Prostate gland (tissue), 2 donors: Measurements from ENCODE around the gene MARK3. TPM values are rescaled to one million over a fixed set of nuclear protein-coding genes. Genes with fewer than 3 reads are reported as not detected.

Experiments
- DNase-seq: peaks from one replicate; pipeline ENCODE4 v3.0.0-alpha.2; 2019; ENCODE audit warnings: low spot score
- H3K27ac ChIP-seq, 2 donors: fragments of 200-600 bp; sonication (generic); 2 replicates each; pipeline ENCODE4 v1.5.1; 2017 to 2019
- H3K27me3 ChIP-seq: fragments of 200-600 bp; sonication (generic); replicated peaks from 2 replicates; pipeline ENCODE4 v1.5.1; 2019; ENCODE audit not compliant: insufficient read depth
- H3K36me3 ChIP-seq, 2 donors: fragments of 200-600 bp; sonication (generic); 1 replicate in 1 of 2; 2 replicates in 1 of 2; pipeline versions ENCODE4 v1.5.1 to v1.8.1; 2017 to 2019
- H3K4me1 ChIP-seq: fragments of 200-600 bp; sonication (generic); replicated peaks from 2 replicates; pipeline ENCODE4 v1.5.1; 2019
- H3K4me3 ChIP-seq, 2 donors: fragments of 200-600 bp; sonication (generic); 2 replicates each; pipeline ENCODE4 v1.5.1; 2017 to 2019
- H3K9me3 ChIP-seq: fragments of 200-600 bp; sonication (generic); 2 replicates; pipeline ENCODE4 v1.5.1; 2017
- POLR2A ChIP-seq: fragments of 450-650 bp; IDR thresholded peaks from one replicate; pipeline ENCODE4 v1.6.1; 2016; ENCODE audit warnings: antibody characterized with exemption, mild to moderate bottlenecking
- POLR2AphosphoS5 ChIP-seq: sonication (generic); formaldehyde crosslinking; IDR thresholded peaks from one replicate; pipeline ENCODE4 v1.6.1; 2017; ENCODE audit warnings: antibody characterized with exemption
- WGBS: methylation state at CpG from one replicate; pipeline ENCODE4 v1.1.5; 2018; 5-methylcytosine and 5-hydroxymethylcytosine counted together
- intact Hi-C: fragments of 100-400 bp; cut with DNase I; formaldehyde crosslinking; loops from one replicate; pipeline ENCODE4 v1.14.2; 2022
- total RNA-seq, 2 donors: library from RNA; depleted of rRNA; stranded (reverse); fragments of >200 nt; gene quantifications; one replicate each; pipeline ENCODE4 v1.1.0, GENCODE V29; 2016
- TF ChIP-seq, protein P1 (sequence below), 4 experiments: fragments of 200-600 bp in 2 of 4; fragments of 450-650 bp in 2 of 4; sonication (generic) in 2 of 4; IDR thresholded peaks; 1 replicate in 3 of 4; 2 replicates in 1 of 4; pipeline ENCODE4 v1.5.1; 2016 to 2019; ENCODE audit warnings: antibody characterized with exemption in 4 of 4, mild to moderate bottlenecking in 2 of 4, moderate library complexity in 2 of 4

The MARK3 gene
- total RNA-seq, 2 donors from 2014 or later: 51.5 to 115 TPM

DNA sequence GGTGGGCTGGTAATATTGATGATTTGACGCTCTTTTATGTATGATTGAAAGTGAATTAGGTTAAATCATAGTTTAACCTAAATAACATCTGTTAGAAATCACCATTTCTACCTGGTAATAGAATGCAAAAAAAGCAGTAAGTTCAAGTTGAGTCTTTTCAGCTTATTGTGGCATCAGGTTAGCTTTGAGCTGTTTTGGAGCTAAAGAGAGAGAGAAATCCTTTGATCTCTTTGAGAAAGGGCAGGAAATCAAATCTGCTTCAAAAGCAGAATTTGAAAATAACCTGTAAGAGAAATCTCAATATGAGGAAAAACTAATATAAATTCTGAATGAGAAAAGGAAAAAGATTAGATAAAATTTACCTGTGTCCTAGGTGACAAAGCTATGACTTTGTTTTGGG is 75.2 kb downstream of the MARK3 start:
- WGBS: 100% methylated on average over 1 of the region's 1 CpG
- Histone ChIP-seq H3K27ac (no peak overlapping the region), H3K36me3 (no peaks in the 10 kb centered on the region), H3K4me3 (no peak overlapping the region), H3K27me3 (no peaks in the 10 kb centered on the region), H3K9me3 (no peaks in the 10 kb centered on the region), H3K4me1 (no peaks in the 10 kb centered on the region)
- no peak for DNase-seq
- TF ChIP-seq, protein P1, sequence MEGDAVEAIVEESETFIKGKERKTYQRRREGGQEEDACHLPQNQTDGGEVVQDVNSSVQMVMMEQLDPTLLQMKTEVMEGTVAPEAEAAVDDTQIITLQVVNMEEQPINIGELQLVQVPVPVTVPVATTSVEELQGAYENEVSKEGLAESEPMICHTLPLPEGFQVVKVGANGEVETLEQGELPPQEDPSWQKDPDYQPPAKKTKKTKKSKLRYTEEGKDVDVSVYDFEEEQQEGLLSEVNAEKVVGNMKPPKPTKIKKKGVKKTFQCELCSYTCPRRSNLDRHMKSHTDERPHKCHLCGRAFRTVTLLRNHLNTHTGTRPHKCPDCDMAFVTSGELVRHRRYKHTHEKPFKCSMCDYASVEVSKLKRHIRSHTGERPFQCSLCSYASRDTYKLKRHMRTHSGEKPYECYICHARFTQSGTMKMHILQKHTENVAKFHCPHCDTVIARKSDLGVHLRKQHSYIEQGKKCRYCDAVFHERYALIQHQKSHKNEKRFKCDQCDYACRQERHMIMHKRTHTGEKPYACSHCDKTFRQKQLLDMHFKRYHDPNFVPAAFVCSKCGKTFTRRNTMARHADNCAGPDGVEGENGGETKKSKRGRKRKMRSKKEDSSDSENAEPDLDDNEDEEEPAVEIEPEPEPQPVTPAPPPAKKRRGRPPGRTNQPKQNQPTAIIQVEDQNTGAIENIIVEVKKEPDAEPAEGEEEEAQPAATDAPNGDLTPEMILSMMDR (IDR thresholded peaks at IDR 0.05): no peak
- no peak for TF ChIP-seq POLR2A
- no peak for TF ChIP-seq POLR2AphosphoS5
- intact Hi-C loops: no loop called here

DNA sequence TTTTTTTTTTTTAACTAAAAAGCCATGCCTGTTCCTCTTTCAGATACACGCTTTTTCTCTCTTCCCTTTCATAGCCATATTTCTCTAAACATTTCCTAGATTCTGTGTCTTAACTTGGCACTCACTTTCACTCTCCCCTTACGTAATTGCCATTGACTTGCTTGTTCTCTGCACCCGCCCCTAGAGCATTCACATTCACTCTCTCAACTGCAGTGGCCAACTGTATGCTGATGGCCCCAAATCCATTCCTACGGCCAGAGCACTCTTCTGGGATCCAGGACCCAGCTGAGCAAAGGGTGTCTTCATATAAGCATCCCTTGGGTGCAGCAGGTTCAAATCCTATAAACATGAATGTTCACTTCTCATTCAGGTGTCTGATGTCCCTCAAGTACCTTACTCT is 77.9 kb downstream of the MARK3 start:
- no peak for DNase-seq
- 90% methylated on average over 4 of the region's 4 CpGs for WGBS
- H3K27me3 ChIP-seq: no peaks in the 10 kb centered on the region
- H3K4me3 ChIP-seq: no peak overlapping the region
- intact Hi-C loops: no loop called here
- TF ChIP-seq POLR2AphosphoS5 (no peak), POLR2A (no peak)
- TF ChIP-seq, protein P1 (IDR thresholded peaks at IDR 0.05): no peak
- peaks cover 0 to 5% of the 10 kb centered on the region in 2 donors for H3K36me3 ChIP-seq
- H3K9me3 ChIP-seq: no peaks in the 10 kb centered on the region
- H3K27ac ChIP-seq: no peak overlapping the region
- H3K4me1 ChIP-seq: no peaks in the 10 kb centered on the region

DNA sequence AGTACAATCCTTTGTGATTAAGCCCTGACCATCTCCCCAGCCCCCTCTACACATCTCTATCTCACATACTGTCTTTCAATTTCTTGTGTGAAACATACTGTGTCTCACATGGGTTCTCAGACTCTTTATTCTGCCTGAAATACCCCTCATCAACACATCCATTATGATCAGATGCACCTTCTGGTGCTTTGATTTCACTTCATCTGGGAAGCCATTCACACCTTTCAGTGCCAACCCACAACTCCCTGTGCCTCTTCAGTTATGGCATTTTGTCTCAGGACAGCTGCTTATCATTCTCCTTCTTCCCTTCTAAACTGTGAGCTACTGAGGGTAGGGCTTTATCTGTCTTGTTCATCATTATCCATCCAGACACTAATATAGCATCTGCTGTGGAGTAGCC is 78.6 kb downstream of the MARK3 start:
- Histone ChIP-seq H3K36me3 (peaks cover 0 to 5% of the 10 kb centered on the region in 2 donors), H3K27me3 (no peaks in the 10 kb centered on the region), H3K9me3 (no peaks in the 10 kb centered on the region), H3K27ac (no peak overlapping the region), H3K4me3 (no peak overlapping the region), H3K4me1 (no peaks in the 10 kb centered on the region)
- DNase-seq: no peak
- TF ChIP-seq POLR2AphosphoS5: no peak
- TF ChIP-seq, protein P1 (IDR thresholded peaks at IDR 0.05): no peak
- TF ChIP-seq POLR2A: no peak
- intact Hi-C loops: no loop called here

DNA sequence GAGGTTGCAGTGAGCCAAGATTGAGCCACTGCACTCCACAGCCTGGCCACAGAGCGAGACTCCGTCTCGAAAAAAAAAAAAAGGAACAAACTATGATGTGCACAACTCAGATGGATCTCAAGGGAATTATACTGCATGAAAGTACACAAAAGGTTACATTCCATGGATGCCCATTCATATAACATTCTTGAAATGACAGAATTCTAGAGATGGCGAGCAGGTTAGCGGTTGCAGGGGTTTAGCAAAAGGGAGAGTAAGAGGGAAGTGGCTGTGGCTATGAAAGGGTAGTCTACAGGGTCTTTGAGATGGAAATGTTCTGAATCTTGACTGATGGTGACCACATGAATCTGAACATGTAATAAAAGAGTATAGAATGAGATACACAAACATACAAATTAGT is 87.7 kb downstream of the MARK3 start:
- Histone ChIP-seq H3K27ac (no peak overlapping the region), H3K27me3 (no peaks in the 10 kb centered on the region), H3K36me3 (peaks cover 4 to 10% of the 10 kb centered on the region in 2 donors), H3K4me1 (no peaks in the 10 kb centered on the region), H3K4me3 (no peak overlapping the region), H3K9me3 (no peaks in the 10 kb centered on the region)
- TF ChIP-seq, protein P1 (IDR thresholded peaks at IDR 0.05): no peak
- TF ChIP-seq POLR2AphosphoS5 (no peak), POLR2A (no peak)
- intact Hi-C loops: no loop called here
- no peak for DNase-seq
- 90% methylated on average over 5 of the region's 5 CpGs for WGBS

DNA sequence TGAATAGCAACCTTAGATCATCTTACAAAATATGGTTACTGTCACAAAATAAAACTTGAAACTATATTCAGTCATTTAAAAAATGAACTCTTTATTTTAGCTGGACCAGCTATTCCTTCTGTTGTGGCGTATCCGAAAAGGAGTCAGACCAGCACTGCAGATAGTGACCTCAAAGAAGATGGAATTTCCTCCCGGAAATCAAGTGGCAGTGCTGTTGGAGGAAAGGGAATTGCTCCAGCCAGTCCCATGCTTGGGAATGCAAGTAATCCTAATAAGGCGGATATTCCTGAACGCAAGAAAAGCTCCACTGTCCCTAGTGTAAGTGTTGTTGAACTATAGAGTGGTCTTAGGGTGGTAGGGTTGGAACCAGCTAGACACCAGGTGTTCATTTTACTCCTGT is 89.7 kb downstream of the MARK3 start:
- intact Hi-C loops: no loop called here
- TF ChIP-seq POLR2AphosphoS5 (no peak), POLR2A (no peak)
- TF ChIP-seq, protein P1 (IDR thresholded peaks at IDR 0.05): no peak
- no peak overlapping the region for H3K27ac ChIP-seq
- DNase-seq: no peak
- no peaks in the 10 kb centered on the region for H3K27me3 ChIP-seq
- H3K4me3 ChIP-seq: no peak overlapping the region
- H3K9me3 ChIP-seq: no peaks in the 10 kb centered on the region
- H3K36me3 ChIP-seq: peaks cover 4 to 11% of the 10 kb centered on the region in 2 donors
- 96% methylated on average over 5 of the region's 5 CpGs for WGBS
- no peaks in the 10 kb centered on the region for H3K4me1 ChIP-seq
